Caco-2 (cell line): Measurements from ENCODE around the gene CDCA7. TPM values are rescaled to one million over a fixed set of nuclear protein-coding genes. Genes with fewer than 3 reads are reported as not detected.

Experiments
- BruUV-seq: library from RNA; stranded (reverse); fragments of 400-500 nt; replicated peaks from 2 replicates; lab custom pipeline; 2021; lab: Mats Ljungman, UMichigan
- CTCF ChIA-PET: fragments of 300-600 bp; sonication (Branson Sonifier 250); formaldehyde crosslinking; loops from one replicate; lab custom pipeline; 2022; ENCODE audit warnings: antibody characterized with exemption; lab: Charles Lee
- POLR2A ChIA-PET: fragments of 300-600 bp; sonication (Branson Sonifier 250); formaldehyde crosslinking; loops from one replicate; lab custom pipeline; 2022; ENCODE audit warnings: antibody characterized with exemption; lab: Charles Lee
- DNase-seq, 2 experiments: peaks; one replicate each; pipeline versions ENCODE4 v3.0.0 to v3.0.0-alpha.2; 2020 to 2022
- H3K27me3 ChIP-seq: replicated peaks from 2 replicates; pipeline ENCODE4 v1.6.0; 2011; ENCODE audit warnings: low read length; ENCODE audit not compliant: control insufficient read depth, insufficient read depth
- H3K36me3 ChIP-seq: 2 replicates; pipeline ENCODE4 v1.5.1; 2011; ENCODE audit warnings: low read length; ENCODE audit not compliant: control insufficient read depth, insufficient read depth
- H3K4me1 ChIP-seq: fragments of 250-450 bp; sonication (Bioruptor Pico); 2 replicates; pipeline ENCODE4 v1.5.1; 2020; ENCODE audit warnings: mild to moderate bottlenecking
- H3K4me3 ChIP-seq: 2 replicates; pipeline ENCODE4 v1.5.1; 2011; ENCODE audit warnings: low read depth, mild to moderate bottlenecking, control low read depth, low read length
- H3K9me3 ChIP-seq: fragments of 250-450 bp; sonication (Bioruptor Pico); 2 replicates; pipeline ENCODE4 v1.5.1; 2020; ENCODE audit warnings: mild to moderate bottlenecking, moderate library complexity
- H3K27ac Mint-ChIP-seq: one replicate; pipeline ENCODE4 v1.8.0; 2022; ENCODE audit warnings: mixed read lengths; ENCODE audit not compliant: unreplicated experiment
- H3K27me3 Mint-ChIP-seq: one replicate; pipeline ENCODE4 v1.8.0; 2022; ENCODE audit warnings: mixed read lengths; ENCODE audit not compliant: insufficient read depth, unreplicated experiment
- H3K36me3 Mint-ChIP-seq: one replicate; pipeline ENCODE4 v1.8.0; 2022; ENCODE audit warnings: mild to moderate bottlenecking, mixed read lengths; ENCODE audit not compliant: insufficient read depth, unreplicated experiment
- H3K4me1 Mint-ChIP-seq: one replicate; pipeline ENCODE4 v1.8.0; 2022; ENCODE audit warnings: low read depth, mixed read lengths; ENCODE audit not compliant: unreplicated experiment
- H3K4me3 Mint-ChIP-seq: one replicate; pipeline ENCODE4 v1.8.0; 2022; ENCODE audit warnings: mild to moderate bottlenecking, moderate library complexity, mixed read lengths; ENCODE audit not compliant: unreplicated experiment
- H3K9me3 Mint-ChIP-seq: one replicate; pipeline ENCODE4 v1.8.0; 2022; ENCODE audit warnings: mixed read lengths; ENCODE audit not compliant: unreplicated experiment
- CTCF ChIP-seq, 2 experiments: fragments of 200-600 bp in 1 of 2; IDR thresholded peaks; 1 replicate in 1 of 2; 2 replicates in 1 of 2; pipeline versions ENCODE4 v1.5.1 to v1.8.0; 2011 to 2022; ENCODE audit warnings: antibody characterized with exemption in 1 of 2, control low read depth in 1 of 2, inconsistent platforms in 1 of 2, low read depth in 1 of 2, low read length in 1 of 2, mild to moderate bottlenecking in 1 of 2, moderate library complexity in 1 of 2; ENCODE audit not compliant: insufficient read depth in 1 of 2, severe bottlenecking in 1 of 2, unreplicated experiment in 1 of 2
- intact Hi-C: fragments of 100-400 bp; cut with micrococcal nuclease; formaldehyde crosslinking; loops from one replicate; pipeline ENCODE4 v1.10.0; 2022; ENCODE audit not compliant: unreplicated experiment
- total RNA-seq: library from RNA; stranded (reverse); gene quantifications from 2 replicates; pipeline ENCODE4 v1.2.3, GENCODE V29; 2022

Gene CDCA7
- total RNA-seq, 1 experiment from 2014 or later = 58.1 TPM

- H3K27me3 ChIP-seq = no peaks in the 10 kb centered on the region
- no peaks in the 10 kb centered on the region for H3K4me1 ChIP-seq
- Mint-ChIP-seq H3K4me3 (no peak overlapping the region), H3K36me3 (no peaks in the 10 kb centered on the region), H3K9me3 (peaks cover 28% of the 10 kb centered on the region), H3K4me1 (no peaks in the 10 kb centered on the region), H3K27me3 (no peaks in the 10 kb centered on the region), H3K27ac (no peak overlapping the region)
- no peaks in the 10 kb centered on the region for H3K36me3 ChIP-seq
- CTCF ChIA-PET = interaction anchor here (0.7 kb wide), 1 partner anchor 373 kb away, joined by 4 read pairs; no protein-coding TSS in a partner anchor
- BruUV-seq = no TSS peak
- peaks cover 27% of the 10 kb centered on the region for H3K9me3 ChIP-seq
- DNase-seq = no peak
- no peak for TF ChIP-seq CTCF (IDR thresholded peaks at IDR 0.05; ENCODE audit: insufficient read depth in 1 of 2, low read depth in 1 of 2, low read length in 1 of 2, severe bottlenecking in 1 of 2, unreplicated experiment in 1 of 2)
- POLR2A ChIA-PET = no interaction called here
- intact Hi-C loops = no loop called here
- H3K4me3 ChIP-seq = no peak overlapping the region
Measured at GRCh38 chr2:173346035-173346434, 8.6 kb upstream of the CDCA7 start.

- H3K4me1 Mint-ChIP-seq = peaks cover 9% of the 10 kb centered on the region
- Histone ChIP-seq H3K4me1 (peaks cover 9% of the 10 kb centered on the region), H3K9me3 (peaks cover 27% of the 10 kb centered on the region), H3K4me3 (no peak overlapping the region), H3K36me3 (no peaks in the 10 kb centered on the region), H3K27me3 (no peaks in the 10 kb centered on the region)
- no peak for DNase-seq
- ChIA-PET POLR2A (no interaction called here), CTCF (no interaction called here)
- intact Hi-C loops = no loop called here
- H3K36me3 Mint-ChIP-seq = peaks cover 6% of the 10 kb centered on the region
- no TSS peak for BruUV-seq
- peaks cover 20% of the 10 kb centered on the region for H3K9me3 Mint-ChIP-seq
- H3K27ac Mint-ChIP-seq = no peak overlapping the region
- no peak overlapping the region for H3K4me3 Mint-ChIP-seq
- H3K27me3 Mint-ChIP-seq = no peaks in the 10 kb centered on the region
- TF ChIP-seq CTCF (IDR thresholded peaks at IDR 0.05; ENCODE audit: insufficient read depth in 1 of 2, low read depth in 1 of 2, low read length in 1 of 2, severe bottlenecking in 1 of 2, unreplicated experiment in 1 of 2) = no peak
Measured at GRCh38 chr2:173347305-173348168, 7.1 kb upstream of the CDCA7 start.

- Histone ChIP-seq H3K27me3 (no peaks in the 10 kb centered on the region), H3K9me3 (peaks cover 27% of the 10 kb centered on the region), H3K36me3 (no peaks in the 10 kb centered on the region), H3K4me3 (no peak overlapping the region), H3K4me1 (peaks cover 22% of the 10 kb centered on the region)
- H3K36me3 Mint-ChIP-seq = peaks cover 8% of the 10 kb centered on the region
- DNase-seq = no peak
- H3K27ac Mint-ChIP-seq = no peak overlapping the region
- CTCF ChIA-PET = no interaction called here
- TF ChIP-seq CTCF (IDR thresholded peaks at IDR 0.05; ENCODE audit: insufficient read depth in 1 of 2, low read depth in 1 of 2, low read length in 1 of 2, severe bottlenecking in 1 of 2, unreplicated experiment in 1 of 2) = no peak
- POLR2A ChIA-PET = no interaction called here
- H3K4me1 Mint-ChIP-seq = peaks cover 20% of the 10 kb centered on the region
- no peaks in the 10 kb centered on the region for H3K27me3 Mint-ChIP-seq
- BruUV-seq = no TSS peak
- intact Hi-C loops = no loop called here
- H3K4me3 Mint-ChIP-seq = no peak overlapping the region
- peaks cover 19% of the 10 kb centered on the region for H3K9me3 Mint-ChIP-seq
Measured at GRCh38 chr2:173349287-173349686, 5.4 kb upstream of the CDCA7 start.
